ENCODE results near the gene CTRL. TPM values are rescaled to one million over a fixed set of nuclear protein-coding genes. Genes with fewer than 3 reads are reported as not detected.
"Not testable (repeated sequence)": the region's sequence is repeated elsewhere in the genome, so short reads cannot be mapped to it uniquely, and the experiment has no call there.

CTRL gene
- total RNA-seq, 1 donor from 2014 or later = 1.3 TPM

DNA sequence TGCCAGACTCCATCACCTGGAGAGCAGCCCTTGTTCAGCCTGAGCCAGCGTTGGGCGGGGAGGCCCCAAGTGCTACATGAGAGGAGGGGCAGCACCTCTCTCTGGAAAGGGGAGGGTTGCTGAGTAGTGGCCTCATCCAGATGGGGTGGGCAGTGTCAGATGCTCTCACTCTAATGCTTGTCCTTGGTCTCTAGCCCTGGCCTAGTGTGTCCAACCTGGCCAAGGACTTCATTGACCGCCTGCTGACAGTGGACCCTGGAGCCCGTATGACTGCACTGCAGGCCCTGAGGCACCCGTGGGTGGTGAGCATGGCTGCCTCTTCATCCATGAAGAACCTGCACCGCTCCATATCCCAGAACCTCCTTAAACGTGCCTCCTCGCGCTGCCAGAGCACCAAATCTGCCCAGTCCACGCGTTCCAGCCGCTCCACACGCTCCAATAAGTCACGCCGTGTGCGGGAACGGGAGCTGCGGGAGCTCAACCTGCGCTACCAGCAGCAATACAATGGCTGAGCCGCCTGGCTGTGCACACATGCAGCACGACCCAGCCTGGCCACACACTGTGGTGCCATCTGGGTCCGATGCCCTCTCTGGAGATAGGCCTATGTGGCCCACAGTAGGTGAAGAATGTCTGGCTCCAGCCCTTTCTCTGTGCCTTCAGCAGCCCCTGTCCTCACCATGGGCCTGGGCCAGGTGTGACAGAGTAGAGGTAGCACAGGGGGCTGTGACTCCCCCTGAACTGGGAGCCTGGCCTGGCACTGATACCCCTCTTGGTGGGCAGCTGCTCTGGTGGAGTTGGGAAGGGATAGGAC, 4.3 kb downstream of the CTRL start:
- no peak for DNase-seq (ENCODE audit: low read depth)

- no peak for DNase-seq (ENCODE audit: low read depth)
These were observed 5.4 kb downstream of the CTRL start for GRCh38 chr16:67926181-67926750.

DNA sequence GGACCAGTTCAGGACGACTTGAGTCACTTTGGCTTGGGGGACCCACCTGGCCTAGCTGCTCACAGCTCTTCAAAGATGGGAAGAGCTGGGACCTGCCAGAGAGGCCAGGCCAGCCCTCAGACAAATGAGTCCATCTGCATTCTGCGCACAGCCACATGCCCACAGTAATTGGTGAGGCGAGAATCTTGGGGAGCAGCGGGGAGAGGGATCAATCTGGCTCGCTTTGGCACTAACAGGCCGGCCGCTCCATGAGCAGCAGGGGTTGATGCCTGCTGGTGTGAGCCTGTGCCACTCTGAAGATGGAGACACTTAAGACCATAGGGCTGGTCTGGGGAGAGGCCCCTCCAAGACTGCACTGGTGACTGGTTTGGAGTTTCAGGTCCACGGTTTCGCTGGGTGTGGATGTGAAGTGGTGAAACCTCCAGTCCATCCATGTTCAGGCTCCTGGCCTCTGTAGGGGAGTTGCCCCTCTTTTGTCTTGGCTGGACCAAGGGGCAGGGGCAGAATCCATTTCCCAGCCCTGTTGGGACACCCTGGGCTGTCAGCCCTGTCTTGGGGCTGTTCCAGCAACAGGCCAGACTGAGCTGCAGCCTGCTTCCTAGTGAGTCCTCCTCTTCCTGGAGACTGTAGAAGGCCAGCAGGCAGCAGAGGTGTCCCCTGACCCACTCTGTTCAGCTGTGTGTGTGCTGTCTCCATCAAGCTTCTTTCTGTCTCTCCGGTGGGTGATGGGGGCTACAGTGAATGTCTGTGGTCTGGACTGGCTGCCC, 7.3 kb downstream of the CTRL start:
- DNase-seq (ENCODE audit: low read depth) = no peak

DNA sequence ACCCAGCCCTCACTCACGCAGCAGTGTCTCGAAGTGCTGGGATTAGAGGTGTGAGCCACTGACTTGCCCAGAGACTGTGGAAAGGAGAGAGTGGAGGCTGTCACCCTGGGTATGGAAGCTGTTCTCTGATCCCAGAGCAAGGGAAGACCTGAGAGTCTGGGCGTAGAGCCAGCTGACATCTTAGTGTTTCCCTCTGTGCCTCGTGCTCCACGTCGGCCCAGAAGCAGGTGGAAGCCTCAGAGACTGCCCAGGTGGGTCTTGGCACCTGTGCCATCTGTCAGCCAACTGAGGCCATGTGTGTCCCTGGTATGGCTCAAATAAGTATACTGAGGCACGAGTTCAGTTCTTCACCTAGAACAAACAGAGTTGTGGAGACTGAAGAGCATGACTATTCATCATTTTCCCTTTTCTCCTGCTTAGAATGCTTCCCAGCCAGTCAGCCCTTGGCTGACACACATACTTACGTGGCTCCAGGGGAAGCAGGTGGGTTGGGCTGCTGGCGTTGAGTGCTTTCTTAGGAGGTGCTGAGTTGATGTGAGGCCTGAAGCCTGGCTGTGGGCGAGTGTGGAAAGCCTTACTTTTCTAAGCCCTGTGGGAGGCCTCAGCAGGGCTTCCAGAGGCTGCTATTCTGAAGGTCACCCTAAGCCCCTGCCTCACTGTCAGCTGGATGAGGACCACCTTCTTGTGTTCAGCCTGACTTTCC, 8.1 kb downstream of the CTRL start:
- no peak for DNase-seq (ENCODE audit: low read depth)

DNA sequence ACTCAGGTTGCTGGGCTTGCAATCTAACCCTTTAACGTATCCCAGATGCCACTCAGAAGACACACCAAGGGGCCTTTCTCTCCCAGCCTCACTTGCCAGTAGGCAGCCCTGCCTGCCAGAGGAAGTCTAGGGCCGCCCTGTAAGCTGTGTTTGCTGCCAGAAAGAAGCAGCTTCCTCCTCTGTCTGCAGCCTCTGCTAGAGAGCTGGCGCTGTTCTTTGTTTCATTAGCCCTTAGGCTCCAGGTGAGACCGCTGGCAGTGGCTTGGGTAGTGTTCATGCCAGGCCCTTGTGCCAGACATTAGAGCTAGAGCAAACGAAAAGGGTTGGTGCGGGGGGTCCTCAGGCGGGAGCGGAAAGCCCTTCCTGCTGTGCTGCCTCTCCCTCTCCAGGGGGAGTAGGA, 8.9 kb downstream of the CTRL start:
- no peak for DNase-seq (ENCODE audit: low read depth)

DNA sequence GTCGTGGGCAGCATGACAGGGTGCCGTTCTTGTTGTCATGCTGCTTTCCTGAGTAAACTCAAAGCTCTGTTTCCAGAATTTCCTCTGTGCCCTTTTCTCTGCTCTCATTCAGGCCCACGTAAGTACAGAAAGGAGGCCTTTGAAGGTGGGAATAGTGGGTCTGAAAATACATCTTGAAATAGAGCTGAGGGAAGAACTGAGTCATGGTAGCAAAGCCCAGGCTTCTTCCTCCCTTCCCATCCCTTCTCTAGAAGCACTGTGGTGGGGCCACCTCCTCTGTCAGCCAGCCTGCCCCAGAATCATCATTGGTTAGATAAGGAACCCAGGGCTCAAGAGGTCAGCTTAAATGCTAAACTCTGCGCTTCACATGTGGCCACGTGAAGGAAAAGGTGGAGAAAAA, 9.4 kb downstream of the CTRL start:
- no peak for DNase-seq (ENCODE audit: low read depth)

DNA sequence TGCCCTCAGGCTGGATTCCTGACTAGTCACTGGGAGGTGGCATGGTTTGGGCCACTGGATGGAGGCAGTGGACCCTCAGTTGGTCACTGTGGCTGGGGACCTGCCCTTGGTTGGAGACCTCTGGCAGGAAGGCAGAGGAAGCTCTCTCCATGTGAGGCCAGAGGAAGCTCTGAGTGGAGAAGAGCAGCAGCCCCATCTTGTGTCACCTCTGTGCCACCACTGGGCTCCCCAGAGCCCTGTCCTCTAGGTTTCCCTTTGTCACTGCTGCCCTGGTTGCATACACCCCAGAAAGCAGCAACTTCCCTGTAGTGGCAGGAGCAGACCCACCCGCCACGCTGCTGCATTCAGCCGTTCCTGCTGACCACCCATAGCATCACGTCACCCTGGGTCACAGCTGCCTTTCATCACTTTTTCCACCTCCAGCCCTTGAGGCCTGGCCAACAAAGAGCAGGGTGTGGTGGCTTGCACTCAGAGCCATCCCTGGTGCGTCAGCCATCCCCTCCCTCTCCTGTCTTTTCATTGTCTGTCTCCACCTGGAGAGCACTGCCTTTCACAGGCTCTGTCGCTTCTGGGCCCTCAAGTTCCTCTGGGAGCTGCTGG, 11.9 kb downstream of the CTRL start:
- DNase-seq (ENCODE audit: low read depth) = no peak

DNA sequence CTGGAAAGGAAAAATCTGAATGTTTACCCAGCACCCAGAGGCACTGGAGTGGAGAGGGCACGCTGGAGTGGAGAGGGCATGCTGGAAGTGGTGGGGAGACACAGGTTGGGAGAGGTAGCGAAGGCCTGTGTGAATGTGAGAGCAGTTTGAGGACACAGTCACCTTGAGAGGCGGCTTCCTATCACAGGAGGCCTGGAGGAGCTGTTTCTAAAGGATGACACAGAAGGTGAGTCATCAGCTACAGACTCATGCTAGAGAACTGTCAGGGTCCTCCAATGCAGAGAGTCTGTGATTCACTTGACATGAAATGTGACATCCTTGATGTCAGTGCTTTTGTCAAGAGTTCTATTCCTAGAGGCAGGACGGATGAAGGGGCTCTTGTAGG, 13.8 kb downstream of the CTRL start:
- peak; percentile 82 for DNase-seq (ENCODE audit: low read depth)

- peak; percentile 75 for DNase-seq (ENCODE audit: low read depth)
These were observed 14.4 kb downstream of the CTRL start for GRCh38 chr16:67917140-67917851.

DNA sequence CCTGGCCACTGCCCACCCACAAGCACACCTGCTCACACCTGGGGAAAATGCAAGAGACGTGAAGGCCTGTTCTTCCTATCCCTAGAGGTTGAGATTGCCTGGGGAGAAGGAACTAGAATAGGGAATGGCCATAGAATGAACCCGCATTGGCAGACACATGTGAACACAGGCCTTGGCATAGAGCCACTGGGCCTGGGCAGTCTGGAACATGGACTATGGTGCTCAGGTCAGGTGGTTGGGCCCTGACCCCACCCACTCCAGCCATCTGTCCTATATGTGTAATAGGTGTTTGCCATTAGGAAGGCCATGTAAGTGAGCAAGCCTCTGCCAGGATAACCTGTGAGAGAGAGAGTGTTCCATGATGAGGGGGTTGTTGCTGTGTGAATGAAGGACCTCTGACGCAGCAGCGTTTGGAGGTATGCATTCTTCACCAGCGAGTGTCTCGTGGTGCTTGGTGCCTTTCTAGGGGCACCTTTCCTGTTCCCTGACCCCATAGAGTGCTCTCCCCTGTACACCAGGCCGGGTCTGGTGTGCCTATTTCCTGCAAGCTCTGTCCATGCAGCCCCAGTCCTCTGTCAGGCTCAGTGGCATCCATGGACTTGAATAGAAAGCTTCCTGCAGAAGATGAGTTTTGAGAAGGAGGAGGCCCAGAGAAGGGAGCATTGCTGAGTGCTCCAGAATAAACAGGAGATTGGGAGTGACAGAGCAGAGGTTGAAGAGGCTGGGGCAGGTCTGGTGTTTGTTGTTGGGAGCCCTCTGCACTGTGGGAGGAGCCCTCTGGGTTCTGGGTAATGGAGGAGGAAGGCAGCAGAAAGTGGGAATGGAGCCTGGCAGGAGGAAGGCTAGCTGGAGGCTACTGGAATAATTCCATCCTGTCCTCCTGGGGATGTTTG, 15.6 kb downstream of the CTRL start:
- DNase-seq (ENCODE audit: low read depth) = no peak

DNA sequence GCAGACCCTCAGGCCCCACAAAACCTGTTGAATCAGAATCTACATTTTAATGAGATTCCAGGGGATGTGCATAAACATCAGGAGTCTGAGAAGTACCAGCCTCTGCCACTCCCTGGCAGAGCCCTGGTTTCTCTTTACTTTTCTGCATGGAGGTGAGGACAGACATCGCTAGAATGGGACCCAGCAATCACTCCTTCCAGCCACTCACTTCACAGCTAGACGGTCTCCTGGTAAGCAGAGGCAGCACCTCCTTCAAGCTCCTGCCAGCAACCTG, 16.2 kb downstream of the CTRL start:
- not testable (repeated sequence) for DNase-seq (ENCODE audit: low read depth)

DNA sequence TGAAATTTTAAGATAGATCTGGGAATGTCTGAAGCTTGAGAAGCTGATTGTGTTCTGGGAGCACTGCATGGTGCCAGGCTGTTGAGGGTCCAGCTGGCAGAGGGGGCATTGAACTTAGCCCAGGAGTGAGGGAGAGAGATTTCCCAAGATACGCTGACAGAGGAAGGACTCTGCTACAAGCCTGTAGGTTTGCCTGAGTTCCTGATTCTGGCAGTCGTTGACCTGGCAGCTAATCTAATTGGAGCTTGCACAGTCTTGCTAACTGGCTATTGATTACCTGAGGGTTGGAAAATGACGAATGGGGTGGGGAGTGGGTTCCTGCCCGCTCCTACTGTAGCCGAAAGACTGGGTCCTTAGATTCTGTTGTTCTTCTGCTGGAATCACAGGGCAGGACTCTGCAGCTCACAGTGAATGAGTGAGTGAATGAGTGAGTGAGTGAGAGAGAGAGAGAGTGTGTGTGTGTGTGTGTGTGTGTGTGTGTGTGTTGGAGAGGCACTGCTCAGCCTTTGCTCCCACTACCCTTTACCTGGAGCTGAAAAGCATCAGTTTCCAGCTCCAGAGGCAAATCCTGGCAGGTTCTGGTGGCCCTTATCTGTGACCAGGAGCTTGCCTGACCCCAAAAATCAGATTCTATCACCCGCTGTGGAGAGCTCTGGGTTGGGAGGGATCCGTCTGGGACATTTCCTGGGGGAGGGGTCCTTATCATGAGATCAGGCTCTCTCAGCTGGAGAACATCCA, 16.7 kb downstream of the CTRL start:
- no peak for DNase-seq (ENCODE audit: low read depth)

DNA sequence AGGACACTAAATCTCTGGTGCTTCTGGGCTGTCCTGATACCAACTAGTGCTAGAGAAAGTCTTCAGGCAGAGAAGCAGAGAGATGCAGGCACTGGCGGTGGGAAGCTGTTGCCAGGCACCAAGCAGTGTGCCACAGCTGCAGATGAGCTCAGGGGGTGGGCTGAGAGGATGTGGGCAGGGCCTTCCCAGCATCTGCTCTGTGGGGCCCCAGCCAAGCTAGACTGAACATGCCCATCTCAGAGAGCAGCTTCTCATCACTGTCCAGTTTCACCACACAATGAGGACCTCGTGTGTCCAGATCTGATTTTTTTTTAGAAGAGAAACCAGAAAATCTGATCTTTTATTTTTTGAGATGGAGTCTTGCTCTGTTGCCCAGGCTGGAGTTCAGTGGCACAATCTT, 21.5 kb downstream of the CTRL start:
- peak; percentile 89 for DNase-seq (ENCODE audit: low read depth)

- DNase-seq (ENCODE audit: low read depth) = no peak
These were observed 22.5 kb downstream of the CTRL start for GRCh38 chr16:67909056-67909742.

- no peak for DNase-seq (ENCODE audit: low read depth)
These were observed 24.1 kb downstream of the CTRL start for GRCh38 chr16:67907397-67908180.

DNA sequence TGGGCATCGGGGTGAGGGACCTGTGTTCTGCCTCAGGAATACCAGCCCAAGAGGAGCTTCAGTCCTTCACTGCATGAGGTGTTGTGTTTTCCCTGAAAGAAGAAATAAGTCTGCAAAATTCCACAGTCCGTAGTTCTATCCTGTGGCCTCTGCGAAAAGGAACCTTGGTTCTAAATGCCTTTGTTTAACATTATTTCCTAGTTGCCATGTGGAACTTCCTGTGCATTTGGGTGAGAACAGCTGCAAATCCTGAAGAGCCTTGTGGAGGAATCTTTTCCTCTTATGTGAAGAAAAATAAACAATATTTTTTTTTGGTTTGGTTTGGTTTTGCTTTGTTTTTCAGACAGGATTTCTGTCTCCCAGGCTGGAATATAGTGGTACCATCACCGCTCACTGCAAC, 28.8 kb downstream of the CTRL start:
- peak; percentile 46 for DNase-seq (ENCODE audit: low read depth)

- no peak for DNase-seq (ENCODE audit: low read depth)
These were observed 29.9 kb downstream of the CTRL start for GRCh38 chr16:67901734-67902133.

DNA sequence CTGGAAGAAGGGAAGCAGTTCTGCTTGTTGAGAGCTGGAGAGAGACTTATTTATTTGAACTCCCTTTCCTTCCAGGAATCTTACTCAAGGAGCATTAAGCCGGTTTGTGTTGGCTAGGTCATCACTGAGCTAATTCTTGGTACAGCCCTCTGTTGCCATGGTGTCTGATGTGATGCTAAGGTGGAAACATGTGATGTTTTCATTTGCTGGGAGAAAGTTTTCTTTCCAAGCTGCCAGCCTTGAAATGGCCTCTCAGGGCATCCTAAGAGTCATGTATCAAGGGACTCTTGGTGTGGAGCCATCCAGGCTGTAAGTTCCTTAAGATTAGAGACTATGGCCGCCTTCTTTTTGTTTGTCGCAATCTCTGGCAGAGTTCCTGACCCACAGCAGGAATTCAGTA, 34.4 kb downstream of the CTRL start:
- no peak for DNase-seq (ENCODE audit: low read depth)
